Measurements from ENCODE around the gene CDC42BPB.

DNA sequence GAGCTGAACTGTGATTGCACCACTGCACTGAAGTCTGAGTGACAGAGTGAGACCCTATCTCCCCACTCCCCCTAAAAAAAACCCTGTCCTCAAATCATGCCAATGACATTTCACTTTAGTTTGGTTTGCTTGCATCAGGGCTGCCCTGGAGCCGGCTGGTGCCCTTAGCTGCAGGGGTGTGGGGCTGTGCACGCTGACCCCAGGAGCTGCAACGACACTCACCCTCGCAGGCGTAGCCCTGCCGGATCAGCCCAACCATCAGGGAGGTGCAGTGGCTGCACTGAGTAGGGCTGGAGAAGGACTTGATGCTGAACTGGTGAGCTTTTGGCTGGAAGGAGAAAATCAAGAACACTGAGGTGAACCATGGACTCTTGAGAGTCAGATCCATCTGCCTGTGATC is 105.1 kb downstream of the CDC42BPB start:
- TF ChIP-seq, protein P1, sequence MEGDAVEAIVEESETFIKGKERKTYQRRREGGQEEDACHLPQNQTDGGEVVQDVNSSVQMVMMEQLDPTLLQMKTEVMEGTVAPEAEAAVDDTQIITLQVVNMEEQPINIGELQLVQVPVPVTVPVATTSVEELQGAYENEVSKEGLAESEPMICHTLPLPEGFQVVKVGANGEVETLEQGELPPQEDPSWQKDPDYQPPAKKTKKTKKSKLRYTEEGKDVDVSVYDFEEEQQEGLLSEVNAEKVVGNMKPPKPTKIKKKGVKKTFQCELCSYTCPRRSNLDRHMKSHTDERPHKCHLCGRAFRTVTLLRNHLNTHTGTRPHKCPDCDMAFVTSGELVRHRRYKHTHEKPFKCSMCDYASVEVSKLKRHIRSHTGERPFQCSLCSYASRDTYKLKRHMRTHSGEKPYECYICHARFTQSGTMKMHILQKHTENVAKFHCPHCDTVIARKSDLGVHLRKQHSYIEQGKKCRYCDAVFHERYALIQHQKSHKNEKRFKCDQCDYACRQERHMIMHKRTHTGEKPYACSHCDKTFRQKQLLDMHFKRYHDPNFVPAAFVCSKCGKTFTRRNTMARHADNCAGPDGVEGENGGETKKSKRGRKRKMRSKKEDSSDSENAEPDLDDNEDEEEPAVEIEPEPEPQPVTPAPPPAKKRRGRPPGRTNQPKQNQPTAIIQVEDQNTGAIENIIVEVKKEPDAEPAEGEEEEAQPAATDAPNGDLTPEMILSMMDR (IDR thresholded peaks at IDR 0.05; ENCODE audit: insufficient read depth, low read length, poor library complexity, severe bottlenecking) = no peak
- TF ChIP-seq EZH2phosphoT487 (conservative IDR thresholded peaks at IDR 0.05; ENCODE audit: low read length) = no peak

All from SU-DHL-6 (cell line).